Tibial nerve (tissue), 3 donors: ENCODE data around the gene RAB36.

Source experiments
- POLR2A ChIP-seq, 2 donors: fragments of 450-650 bp; IDR thresholded peaks; one replicate each; pipeline ENCODE4 v1.6.1; 2017; ENCODE audit warnings: antibody characterized with exemption in 2 of 2, mild to moderate bottlenecking in 2 of 2, moderate library complexity in 2 of 2
- TF ChIP-seq, protein P1 (sequence below), 5 experiments: fragments of 200-600 bp in 3 of 5; fragments of 450-650 bp in 2 of 5; sonication (generic) in 3 of 5; IDR thresholded peaks; one replicate each; pipeline ENCODE4 v1.5.1; 2016 to 2019; ENCODE audit warnings: antibody characterized with exemption in 5 of 5, mild to moderate bottlenecking in 3 of 5, moderate library complexity in 2 of 5

DNA sequence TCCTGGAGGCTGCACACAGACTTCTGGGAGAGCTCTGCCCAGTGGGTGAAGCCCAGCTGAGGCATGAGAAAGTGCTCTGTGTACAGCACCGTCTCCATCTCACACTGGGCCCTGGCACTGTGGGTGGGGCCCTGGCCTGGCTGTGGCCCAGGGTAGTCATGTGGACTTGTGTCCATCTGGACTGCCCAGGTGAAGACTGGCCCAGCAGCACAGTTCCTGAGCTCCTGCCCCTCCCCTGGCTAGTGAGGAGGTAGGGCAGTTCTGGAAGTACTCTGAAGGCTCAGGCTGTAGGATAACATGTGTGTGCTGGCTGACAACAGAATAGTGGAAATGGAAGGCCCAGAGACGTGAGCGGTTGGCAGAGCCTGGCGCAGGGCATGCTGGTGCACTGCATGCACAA lies 38.9 kb upstream of the RAB36 start:
- TF ChIP-seq, protein P1, sequence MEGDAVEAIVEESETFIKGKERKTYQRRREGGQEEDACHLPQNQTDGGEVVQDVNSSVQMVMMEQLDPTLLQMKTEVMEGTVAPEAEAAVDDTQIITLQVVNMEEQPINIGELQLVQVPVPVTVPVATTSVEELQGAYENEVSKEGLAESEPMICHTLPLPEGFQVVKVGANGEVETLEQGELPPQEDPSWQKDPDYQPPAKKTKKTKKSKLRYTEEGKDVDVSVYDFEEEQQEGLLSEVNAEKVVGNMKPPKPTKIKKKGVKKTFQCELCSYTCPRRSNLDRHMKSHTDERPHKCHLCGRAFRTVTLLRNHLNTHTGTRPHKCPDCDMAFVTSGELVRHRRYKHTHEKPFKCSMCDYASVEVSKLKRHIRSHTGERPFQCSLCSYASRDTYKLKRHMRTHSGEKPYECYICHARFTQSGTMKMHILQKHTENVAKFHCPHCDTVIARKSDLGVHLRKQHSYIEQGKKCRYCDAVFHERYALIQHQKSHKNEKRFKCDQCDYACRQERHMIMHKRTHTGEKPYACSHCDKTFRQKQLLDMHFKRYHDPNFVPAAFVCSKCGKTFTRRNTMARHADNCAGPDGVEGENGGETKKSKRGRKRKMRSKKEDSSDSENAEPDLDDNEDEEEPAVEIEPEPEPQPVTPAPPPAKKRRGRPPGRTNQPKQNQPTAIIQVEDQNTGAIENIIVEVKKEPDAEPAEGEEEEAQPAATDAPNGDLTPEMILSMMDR (IDR thresholded peaks at IDR 0.05): no peak
- no peak for TF ChIP-seq POLR2A (IDR thresholded peaks at IDR 0.05)
